HEK293T (cell line): Measurements from ENCODE around the gene MICU2.

Experiments
- BHLHE40 ChIP-seq: fragments of 450-650 bp; IDR thresholded peaks from 2 replicates; pipeline ENCODE4 v1.6.1; 2016; ENCODE audit warnings: mild to moderate bottlenecking, moderate library complexity, borderline replicate concordance
- ELF4 ChIP-seq: fragments of 450-650 bp; IDR thresholded peaks from 2 replicates; pipeline ENCODE4 v1.6.1; 2017; ENCODE audit warnings: antibody characterized with exemption
- FOXA1 ChIP-seq: fragments of 450-650 bp; IDR thresholded peaks from 2 replicates; pipeline ENCODE4 v1.6.1; 2016; ENCODE audit warnings: mild to moderate bottlenecking
- FOXM1 ChIP-seq: fragments of 450-650 bp; IDR thresholded peaks from 2 replicates; pipeline ENCODE4 v1.6.1; 2017; ENCODE audit warnings: mild to moderate bottlenecking, borderline replicate concordance
- L3MBTL2 ChIP-seq: fragments of 450-650 bp; conservative IDR thresholded peaks from 2 replicates; pipeline ENCODE4 v1.6.1; 2016; ENCODE audit warnings: mild to moderate bottlenecking
- NFRKB ChIP-seq: fragments of 450-650 bp; IDR thresholded peaks from 2 replicates; pipeline ENCODE4 v1.6.1; 2016; ENCODE audit warnings: mild to moderate bottlenecking, moderate library complexity
- SP1 ChIP-seq: fragments of 450-650 bp; IDR thresholded peaks from 2 replicates; pipeline ENCODE4 v1.6.1; 2017
- SUZ12 ChIP-seq: fragments of 450-650 bp; IDR thresholded peaks from 2 replicates; pipeline ENCODE4 v1.6.1; 2016; ENCODE audit warnings: mild to moderate bottlenecking
- TARDBP ChIP-seq: fragments of 450-650 bp; IDR thresholded peaks from 2 replicates; pipeline ENCODE4 v1.6.1; 2016
- TF ChIP-seq, protein P1 (sequence below): fragments of 450-650 bp; IDR thresholded peaks from 2 replicates; pipeline ENCODE4 v1.6.1; 2016

DNA sequence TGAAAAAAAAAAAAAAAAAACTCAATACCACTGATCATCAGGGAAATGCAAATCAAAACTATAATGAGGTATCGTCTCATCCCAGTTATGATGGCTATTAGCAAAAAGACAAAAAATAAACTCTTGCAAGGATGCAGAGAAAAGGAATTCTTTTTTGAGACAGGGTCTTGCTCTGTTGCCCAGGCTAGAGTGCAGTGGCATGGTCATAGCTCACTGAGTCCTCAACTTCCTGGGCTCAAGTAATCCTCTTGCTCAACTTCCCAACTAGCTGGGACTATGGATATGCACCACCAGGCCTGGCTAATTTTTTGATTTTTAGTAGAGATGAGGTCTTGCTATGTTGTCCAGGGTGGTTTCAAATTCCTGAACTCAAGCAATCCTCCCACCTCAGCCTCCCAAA lies 59.5 kb downstream of the MICU2 start:
- TF ChIP-seq SP1 (no peak), BHLHE40 (no peak), FOXM1 (no peak), FOXA1 (no peak), ELF4 (no peak), TARDBP (no peak), SUZ12 (no peak), NFRKB (no peak), L3MBTL2 (no peak)
- TF ChIP-seq, protein P1, sequence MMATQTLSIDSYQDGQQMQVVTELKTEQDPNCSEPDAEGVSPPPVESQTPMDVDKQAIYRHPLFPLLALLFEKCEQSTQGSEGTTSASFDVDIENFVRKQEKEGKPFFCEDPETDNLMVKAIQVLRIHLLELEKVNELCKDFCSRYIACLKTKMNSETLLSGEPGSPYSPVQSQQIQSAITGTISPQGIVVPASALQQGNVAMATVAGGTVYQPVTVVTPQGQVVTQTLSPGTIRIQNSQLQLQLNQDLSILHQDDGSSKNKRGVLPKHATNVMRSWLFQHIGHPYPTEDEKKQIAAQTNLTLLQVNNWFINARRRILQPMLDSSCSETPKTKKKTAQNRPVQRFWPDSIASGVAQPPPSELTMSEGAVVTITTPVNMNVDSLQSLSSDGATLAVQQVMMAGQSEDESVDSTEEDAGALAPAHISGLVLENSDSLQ = no peak
